Calu3 (cell line): ENCODE measurements around the gene NOD1. TPM values are rescaled to one million over a fixed set of nuclear protein-coding genes. Genes with fewer than 3 reads are reported as not detected.

Source experiments
- BruUV-seq: library from RNA; stranded (reverse); fragments of 400-500 nt; replicated peaks from 2 replicates; lab custom pipeline; 2021; lab: Mats Ljungman, UMichigan
- CTCF ChIA-PET: fragments of 300-600 bp; sonication (Branson Sonifier 250); formaldehyde crosslinking; loops from one replicate; lab custom pipeline; 2022; ENCODE audit warnings: antibody characterized with exemption; lab: Charles Lee
- DNase-seq: peaks from one replicate; pipeline ENCODE4 v3.0.0; 2022
- H3K27ac Mint-ChIP-seq: one replicate; pipeline ENCODE4 v1.8.0; 2022; ENCODE audit warnings: mixed read lengths; ENCODE audit not compliant: unreplicated experiment
- H3K27me3 Mint-ChIP-seq: one replicate; pipeline ENCODE4 v1.8.0; 2022; ENCODE audit warnings: mixed read lengths; ENCODE audit not compliant: unreplicated experiment
- H3K36me3 Mint-ChIP-seq: one replicate; pipeline ENCODE4 v1.8.0; 2022; ENCODE audit warnings: mild to moderate bottlenecking, moderate library complexity, mixed read lengths; ENCODE audit not compliant: insufficient read depth, unreplicated experiment
- H3K4me1 Mint-ChIP-seq: one replicate; pipeline ENCODE4 v1.8.0; 2022; ENCODE audit warnings: mild to moderate bottlenecking, low read depth, mixed read lengths; ENCODE audit not compliant: unreplicated experiment
- H3K4me3 Mint-ChIP-seq: one replicate; pipeline ENCODE4 v1.8.0; 2022; ENCODE audit warnings: mild to moderate bottlenecking, low read depth, moderate library complexity, mixed read lengths; ENCODE audit not compliant: unreplicated experiment
- H3K9me3 Mint-ChIP-seq: one replicate; pipeline ENCODE4 v1.8.0; 2022; ENCODE audit warnings: low read depth, mixed read lengths; ENCODE audit not compliant: unreplicated experiment
- intact Hi-C: fragments of 100-400 bp; cut with micrococcal nuclease; formaldehyde crosslinking; loops from one replicate; pipeline ENCODE4 v1.10.0; 2022; ENCODE audit not compliant: unreplicated experiment
- total RNA-seq: library from RNA; stranded (reverse); gene quantifications from 2 replicates; pipeline ENCODE4 v1.2.3, GENCODE V29; 2022
- TF ChIP-seq, protein P1 (sequence below): fragments of 200-600 bp; IDR thresholded peaks from one replicate; pipeline ENCODE4 v1.8.0; 2022; ENCODE audit warnings: antibody characterized with exemption; ENCODE audit not compliant: unreplicated experiment

Gene NOD1
- total RNA-seq, 1 experiment from 2014 or later: 11.7 TPM

DNA sequence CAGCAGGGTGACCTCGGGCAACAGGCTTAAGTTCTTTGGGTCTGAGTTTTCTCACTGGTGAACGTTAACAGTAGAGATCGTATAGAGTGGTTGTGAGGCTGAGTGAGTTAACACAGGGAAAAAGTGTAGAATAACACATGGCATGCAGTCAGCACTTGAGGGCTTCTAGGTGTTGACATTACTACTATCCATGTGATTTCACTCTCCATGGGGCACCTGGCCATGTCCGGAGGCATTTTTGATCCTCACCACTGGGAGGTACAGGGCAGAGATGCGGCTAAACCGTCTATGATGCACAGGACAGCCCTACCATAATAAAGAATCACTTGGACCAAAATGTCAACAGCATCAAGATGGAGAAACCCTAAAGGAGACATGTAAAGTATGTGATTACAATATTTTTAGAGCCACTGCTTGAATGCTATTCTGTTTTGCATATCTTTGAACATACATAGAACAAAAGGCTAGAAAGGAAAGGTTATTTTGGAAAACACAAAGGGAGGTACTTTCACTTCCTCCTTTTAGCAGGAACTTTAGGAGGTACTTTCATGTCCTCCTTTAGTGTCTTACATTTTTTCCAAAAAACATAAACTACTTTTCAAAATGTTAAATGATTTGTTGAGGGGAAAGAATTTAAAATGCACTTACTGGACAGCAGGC, 44.3 kb downstream of the NOD1 start:
- TF ChIP-seq, protein P1, sequence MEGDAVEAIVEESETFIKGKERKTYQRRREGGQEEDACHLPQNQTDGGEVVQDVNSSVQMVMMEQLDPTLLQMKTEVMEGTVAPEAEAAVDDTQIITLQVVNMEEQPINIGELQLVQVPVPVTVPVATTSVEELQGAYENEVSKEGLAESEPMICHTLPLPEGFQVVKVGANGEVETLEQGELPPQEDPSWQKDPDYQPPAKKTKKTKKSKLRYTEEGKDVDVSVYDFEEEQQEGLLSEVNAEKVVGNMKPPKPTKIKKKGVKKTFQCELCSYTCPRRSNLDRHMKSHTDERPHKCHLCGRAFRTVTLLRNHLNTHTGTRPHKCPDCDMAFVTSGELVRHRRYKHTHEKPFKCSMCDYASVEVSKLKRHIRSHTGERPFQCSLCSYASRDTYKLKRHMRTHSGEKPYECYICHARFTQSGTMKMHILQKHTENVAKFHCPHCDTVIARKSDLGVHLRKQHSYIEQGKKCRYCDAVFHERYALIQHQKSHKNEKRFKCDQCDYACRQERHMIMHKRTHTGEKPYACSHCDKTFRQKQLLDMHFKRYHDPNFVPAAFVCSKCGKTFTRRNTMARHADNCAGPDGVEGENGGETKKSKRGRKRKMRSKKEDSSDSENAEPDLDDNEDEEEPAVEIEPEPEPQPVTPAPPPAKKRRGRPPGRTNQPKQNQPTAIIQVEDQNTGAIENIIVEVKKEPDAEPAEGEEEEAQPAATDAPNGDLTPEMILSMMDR: no peak
- no peaks in the 10 kb centered on the region for H3K27me3 Mint-ChIP-seq
- no TSS peak for BruUV-seq
- intact Hi-C loops: no loop called here
- CTCF ChIA-PET: no interaction called here
- no peak overlapping the region for H3K27ac Mint-ChIP-seq
- no peak for DNase-seq
- H3K4me1 Mint-ChIP-seq: peaks cover 13% of the 10 kb centered on the region
- peaks cover 6% of the 10 kb centered on the region for H3K36me3 Mint-ChIP-seq
- H3K4me3 Mint-ChIP-seq: no peak overlapping the region
- H3K9me3 Mint-ChIP-seq: peaks cover 3% of the 10 kb centered on the region

DNA sequence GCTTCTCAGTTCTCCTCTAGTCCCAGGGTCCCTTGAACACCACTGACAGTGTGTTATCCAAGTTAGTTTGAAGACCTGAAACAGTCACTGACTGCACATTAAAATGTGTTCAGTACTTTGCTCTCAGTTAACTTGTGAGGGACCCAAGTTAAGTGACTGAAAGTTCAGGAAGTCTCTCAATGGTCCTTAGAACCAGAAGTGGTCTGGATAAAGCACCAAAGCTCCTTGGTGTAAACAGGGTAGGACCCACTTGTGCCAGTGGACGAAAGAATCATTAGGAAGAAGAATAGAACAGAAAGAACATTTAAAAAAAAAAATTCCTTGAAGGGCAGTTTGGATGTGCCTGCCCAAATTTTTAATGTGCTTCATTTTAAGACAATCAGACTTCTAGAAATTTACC, 45.1 kb downstream of the NOD1 start:
- CTCF ChIA-PET: no interaction called here
- Mint-ChIP-seq H3K36me3 (peaks cover 6% of the 10 kb centered on the region), H3K9me3 (no peaks in the 10 kb centered on the region), H3K4me1 (peaks cover 13% of the 10 kb centered on the region), H3K27ac (no peak overlapping the region), H3K4me3 (no peak overlapping the region), H3K27me3 (no peaks in the 10 kb centered on the region)
- TF ChIP-seq, protein P1: no peak
- no TSS peak for BruUV-seq
- intact Hi-C loops: no loop called here
- DNase-seq: no peak

DNA sequence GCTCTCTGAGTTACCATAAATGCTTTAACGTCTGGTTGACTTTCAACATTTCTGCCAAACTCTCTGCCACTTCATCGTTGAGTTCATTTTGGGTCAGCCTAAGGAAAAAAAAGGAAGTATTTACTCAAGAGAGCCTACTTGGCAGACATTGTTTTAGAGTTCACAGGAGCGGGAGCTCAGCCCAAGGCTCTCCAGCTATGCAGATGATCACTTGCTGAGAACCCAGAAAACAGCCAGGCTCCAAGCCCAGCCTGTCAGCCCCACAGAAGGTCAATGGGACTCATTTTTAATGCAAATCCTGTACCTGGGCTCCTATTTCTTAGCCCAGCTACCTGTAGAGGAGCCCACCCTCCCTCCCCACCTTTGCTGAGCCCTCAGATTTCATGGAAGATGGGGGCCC, 45.5 kb downstream of the NOD1 start:
- CTCF ChIA-PET: no interaction called here
- no peak overlapping the region for H3K4me3 Mint-ChIP-seq
- intact Hi-C loops: no loop called here
- no peaks in the 10 kb centered on the region for H3K9me3 Mint-ChIP-seq
- no peak overlapping the region for H3K27ac Mint-ChIP-seq
- BruUV-seq: no TSS peak
- no peak for DNase-seq
- H3K27me3 Mint-ChIP-seq: no peaks in the 10 kb centered on the region
- peaks cover 13% of the 10 kb centered on the region for H3K4me1 Mint-ChIP-seq
- H3K36me3 Mint-ChIP-seq: peaks cover 6% of the 10 kb centered on the region
- TF ChIP-seq, protein P1: no peak

DNA sequence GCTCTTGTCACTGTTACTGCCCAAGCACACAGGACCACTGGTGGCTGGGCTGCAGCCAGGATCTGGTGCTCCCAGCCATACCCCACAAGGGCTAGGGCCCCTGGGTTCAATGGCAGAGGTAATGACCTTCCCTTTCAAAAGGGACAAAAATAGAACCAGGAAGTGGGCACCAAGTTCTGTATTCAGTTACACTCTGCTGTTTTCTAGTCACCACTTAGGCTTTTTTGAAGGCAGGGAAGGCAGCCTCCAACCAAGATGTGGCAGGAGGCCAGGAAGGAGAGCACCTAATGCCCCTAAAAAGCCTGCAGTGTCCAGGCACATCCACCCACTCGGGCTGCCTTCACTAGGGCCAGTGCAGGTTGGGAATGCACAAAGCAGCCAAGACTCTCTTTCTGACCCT, 47.8 kb downstream of the NOD1 start:
- H3K4me3 Mint-ChIP-seq: no peak overlapping the region
- H3K36me3 Mint-ChIP-seq: peaks cover 6% of the 10 kb centered on the region
- H3K4me1 Mint-ChIP-seq: peaks cover 13% of the 10 kb centered on the region
- TF ChIP-seq, protein P1: no peak
- H3K9me3 Mint-ChIP-seq: no peaks in the 10 kb centered on the region
- no peaks in the 10 kb centered on the region for H3K27me3 Mint-ChIP-seq
- BruUV-seq: no TSS peak
- no peak overlapping the region for H3K27ac Mint-ChIP-seq
- CTCF ChIA-PET: interaction anchor here (1.4 kb wide), 1 partner anchor 133 kb away, joined by 4 read pairs; no protein-coding TSS in a partner anchor
- intact Hi-C loops: no loop called here
- no peak for DNase-seq
